Astrocyte of the hippocampus (primary cell): ENCODE measurements around the gene NUTM2A.
A peak's percentile ranks its signal among the peaks of the same experiment; 100 is the strongest.
"Not testable (repeated sequence)": the region's sequence is repeated elsewhere in the genome, so short reads cannot be mapped to it uniquely, and the experiment has no call there.

Source experiments
- DNase-seq: peaks from one replicate; pipeline ENCODE4 v3.0.0; 2011; ENCODE audit warnings: low read depth, low spot score

The NUTM2A gene, protein sequence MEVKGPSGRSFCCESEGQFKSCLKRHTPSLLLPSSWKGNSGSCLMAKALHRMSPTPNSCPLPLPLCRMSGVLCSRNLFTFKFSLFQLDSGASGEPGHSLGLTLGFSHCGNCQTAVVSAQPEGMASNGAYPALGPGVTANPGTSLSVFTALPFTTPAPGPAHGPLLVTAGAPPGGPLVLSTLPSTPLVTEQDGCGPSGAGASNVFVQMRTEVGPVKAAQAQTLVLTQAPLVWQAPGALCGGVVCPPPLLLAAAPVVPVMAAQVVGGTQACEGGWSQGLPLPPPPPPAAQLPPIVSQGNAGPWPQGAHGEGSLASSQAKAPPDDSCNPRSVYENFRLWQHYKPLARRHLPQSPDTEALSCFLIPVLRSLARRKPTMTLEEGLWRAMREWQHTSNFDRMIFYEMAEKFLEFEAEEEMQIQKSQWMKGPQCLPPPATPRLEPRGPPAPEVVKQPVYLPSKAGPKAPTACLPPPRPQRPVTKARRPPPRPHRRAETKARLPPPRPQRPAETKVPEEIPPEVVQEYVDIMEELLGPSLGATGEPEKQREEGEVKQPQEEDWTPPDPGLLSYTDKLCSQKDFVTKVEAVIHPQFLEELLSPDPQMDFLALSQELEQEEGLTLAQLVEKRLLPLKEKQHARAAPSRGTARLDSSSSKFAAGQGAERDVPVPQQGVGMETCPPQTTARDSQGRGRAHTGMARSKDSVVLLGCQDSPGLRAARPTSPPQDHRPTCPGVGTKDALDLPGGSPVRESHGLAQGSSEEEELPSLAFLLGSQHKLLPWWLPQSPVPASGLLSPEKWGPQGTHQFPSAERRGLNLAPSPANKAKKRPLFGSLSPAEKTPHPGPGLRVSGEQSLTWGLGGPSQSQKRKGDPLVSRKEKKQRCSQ

GRCh38 chr10:87225148-87225547 lies at the start of gene NUTM2A:
TSS of gene NUTM2A (plus strand) at chr10:87225448. CDS start at chr10:87225831, 383 bp downstream.
- DNase-seq, result not testable (repeated sequence)

- not testable (repeated sequence) for DNase-seq
Measured at GRCh38 chr10:87177587-87177986, 47.7 kb upstream of the NUTM2A start.

GRCh38 chr10:87184421-87184820 lies 40.8 kb upstream of the NUTM2A start:
- not testable (repeated sequence) for DNase-seq

GRCh38 chr10:87186016-87186415 lies 39.2 kb upstream of the NUTM2A start:
- not testable (repeated sequence) for DNase-seq

GRCh38 chr10:87187573-87187972 lies 37.7 kb upstream of the NUTM2A start:
- DNase-seq, result not testable (repeated sequence)

DNA sequence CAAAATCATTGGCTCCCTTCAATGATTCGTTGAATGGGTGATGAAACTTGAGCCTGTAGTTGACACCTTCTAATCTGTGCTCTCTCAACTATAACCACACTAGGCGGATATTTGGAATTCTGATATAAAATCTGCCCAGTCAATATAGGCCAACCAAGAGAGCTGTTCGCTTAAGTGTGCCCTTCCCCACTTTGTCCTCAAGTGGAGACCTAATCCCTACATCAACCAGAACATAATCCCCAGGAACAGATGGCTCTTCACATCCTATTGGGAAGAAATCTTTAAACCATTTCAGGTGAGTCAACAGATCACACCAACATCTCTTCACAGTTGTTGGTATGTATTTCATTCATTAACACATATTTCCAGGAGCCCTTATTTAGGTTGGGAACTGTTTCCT lies 33.4 kb upstream of the NUTM2A start:
- not testable (repeated sequence) for DNase-seq

GRCh38 chr10:87200924-87201323 lies 24.3 kb upstream of the NUTM2A start:
- DNase-seq, result peak; percentile 11

GRCh38 chr10:87204801-87205200 lies 20.4 kb upstream of the NUTM2A start:
- not testable (repeated sequence) for DNase-seq

GRCh38 chr10:87206922-87207321 lies 18.3 kb upstream of the NUTM2A start:
- DNase-seq, result not testable (repeated sequence)

DNA sequence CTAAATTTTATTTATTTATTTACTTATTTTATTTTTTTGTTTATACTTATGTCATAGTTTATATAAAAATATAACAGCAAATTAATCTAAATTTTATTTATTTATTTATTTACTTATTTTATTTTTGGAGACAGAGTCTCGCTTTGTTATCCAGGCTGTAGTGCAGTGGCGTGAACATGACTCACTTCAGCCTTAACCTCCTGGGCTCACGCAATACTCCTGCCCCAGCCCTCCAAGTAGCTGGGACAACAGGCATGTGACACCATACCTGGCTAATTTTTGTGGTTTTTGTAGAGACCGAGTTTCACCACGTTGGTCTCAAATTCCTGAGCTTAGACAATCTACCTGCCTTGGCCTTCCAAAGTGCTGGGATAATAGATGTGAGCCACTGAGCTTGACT lies 14.9 kb upstream of the NUTM2A start:
- DNase-seq, result not testable (repeated sequence)

GRCh38 chr10:87211848-87212247 lies 13.4 kb upstream of the NUTM2A start:
- DNase-seq, result peak; percentile 19

- DNase-seq, result not testable (repeated sequence)
Measured at GRCh38 chr10:87213150-87213765, 12.0 kb upstream of the NUTM2A start.

DNA sequence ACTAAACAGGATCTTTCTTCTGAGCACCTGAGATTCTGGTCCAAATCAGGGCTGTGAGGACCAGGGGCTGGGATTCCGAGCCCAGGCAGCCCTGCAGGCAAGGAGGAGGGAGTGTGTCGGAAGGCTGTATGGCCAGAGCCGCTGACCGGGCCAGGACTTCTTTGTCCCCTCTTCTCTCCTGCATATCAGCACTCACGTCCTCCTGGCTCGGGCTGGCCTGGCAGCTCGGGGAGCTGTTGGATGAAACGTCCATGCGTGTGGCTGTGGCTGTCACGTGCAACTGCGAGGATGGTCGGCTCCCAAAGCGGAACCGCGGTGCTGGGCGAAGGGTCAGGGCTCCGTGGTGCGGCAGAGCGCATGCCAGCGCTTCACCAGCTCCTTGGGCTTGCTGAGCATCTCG lies 11.4 kb upstream of the NUTM2A start:
- DNase-seq, result not testable (repeated sequence)

DNA sequence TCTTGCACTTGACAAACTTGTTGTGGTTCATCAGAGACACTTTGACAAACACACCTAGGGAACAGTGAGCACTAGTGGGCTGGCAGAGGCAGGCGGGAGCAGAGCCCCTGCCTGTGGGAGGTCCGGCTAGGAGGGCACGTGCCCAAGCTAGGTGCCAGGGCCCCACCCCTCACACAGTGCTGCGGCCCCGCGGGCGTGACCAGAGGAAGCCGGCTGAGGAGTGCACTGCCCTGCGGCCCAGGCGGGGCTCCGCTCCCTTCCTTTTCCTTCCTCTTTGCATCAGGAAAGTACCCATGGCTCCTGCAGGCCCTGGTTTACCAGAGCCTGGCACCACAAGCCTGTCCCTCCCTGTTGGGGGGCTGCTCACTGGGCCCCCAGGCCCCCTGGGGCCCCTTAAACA lies 9.1 kb upstream of the NUTM2A start:
- DNase-seq, result not testable (repeated sequence)

- DNase-seq, result not testable (repeated sequence)
Measured at GRCh38 chr10:87219370-87219769, 5.9 kb upstream of the NUTM2A start.

GRCh38 chr10:87222789-87223188 lies 2.5 kb upstream of the NUTM2A start:
- not testable (repeated sequence) for DNase-seq

DNA sequence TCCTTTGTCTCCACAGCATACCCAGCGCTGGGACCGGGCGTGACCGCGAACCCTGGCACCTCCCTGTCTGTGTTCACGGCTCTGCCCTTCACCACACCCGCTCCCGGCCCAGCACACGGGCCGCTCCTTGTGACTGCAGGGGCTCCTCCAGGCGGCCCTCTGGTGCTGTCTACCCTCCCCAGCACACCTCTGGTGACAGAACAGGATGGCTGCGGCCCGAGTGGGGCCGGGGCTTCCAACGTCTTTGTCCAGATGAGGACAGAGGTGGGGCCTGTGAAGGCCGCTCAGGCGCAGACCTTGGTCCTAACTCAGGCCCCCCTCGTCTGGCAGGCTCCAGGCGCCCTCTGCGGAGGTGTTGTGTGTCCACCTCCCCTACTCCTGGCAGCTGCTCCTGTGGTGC lies 3.0 kb downstream of the NUTM2A start:
- DNase-seq, result not testable (repeated sequence)

GRCh38 chr10:87229211-87229610 lies 4.0 kb downstream of the NUTM2A start:
- DNase-seq, result not testable (repeated sequence)

- not testable (repeated sequence) for DNase-seq
Measured at GRCh38 chr10:87234854-87235253, 9.6 kb downstream of the NUTM2A start.

DNA sequence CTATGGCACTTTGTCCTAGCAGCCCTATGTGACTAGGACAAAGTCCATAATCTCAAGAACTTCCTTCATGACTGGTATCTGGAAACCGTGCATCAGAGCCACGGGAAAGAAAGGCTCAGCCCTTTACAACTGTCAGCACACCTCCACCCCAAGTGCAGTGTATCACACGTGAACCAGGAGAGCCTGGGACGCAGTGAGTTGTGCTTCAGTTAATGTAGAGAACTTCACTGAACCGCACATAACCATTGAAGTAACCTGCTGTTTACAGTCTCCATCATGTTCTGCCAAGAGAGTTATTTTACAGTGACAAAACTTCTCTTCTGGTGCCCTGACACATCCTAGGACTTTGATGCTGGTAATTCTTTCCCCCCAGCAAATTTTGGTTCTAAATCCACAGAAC lies 12.0 kb downstream of the NUTM2A start:
- DNase-seq, result not testable (repeated sequence)

DNA sequence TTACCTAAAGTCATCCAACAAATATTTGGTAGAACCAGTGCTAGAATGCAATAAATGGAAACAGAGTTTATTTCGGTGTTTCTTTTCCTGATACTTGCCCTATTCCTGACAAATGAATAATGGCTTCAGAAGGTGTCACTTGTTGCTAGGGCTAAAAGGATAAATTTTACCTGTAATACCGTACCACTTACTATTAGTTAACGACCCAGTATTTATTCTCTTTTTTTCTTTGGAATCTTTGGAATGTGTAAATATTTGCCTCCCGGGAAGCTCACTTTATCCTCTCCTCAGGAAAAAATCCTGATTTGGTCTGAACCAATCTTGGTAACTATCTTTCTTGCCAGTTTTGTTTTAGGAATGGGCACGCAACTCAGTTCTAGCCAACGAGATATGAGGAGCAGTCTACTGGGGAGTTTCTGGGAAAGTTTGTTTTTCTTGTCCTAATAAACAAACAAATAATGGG lies 14.1 kb downstream of the NUTM2A start:
- not testable (repeated sequence) for DNase-seq

- not testable (repeated sequence) for DNase-seq
Measured at GRCh38 chr10:87242192-87242591, 16.9 kb downstream of the NUTM2A start.
